ENCODE data around the gene TIMM9.

Gene TIMM9, protein sequence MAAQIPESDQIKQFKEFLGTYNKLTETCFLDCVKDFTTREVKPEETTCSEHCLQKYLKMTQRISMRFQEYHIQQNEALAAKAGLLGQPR

DNA sequence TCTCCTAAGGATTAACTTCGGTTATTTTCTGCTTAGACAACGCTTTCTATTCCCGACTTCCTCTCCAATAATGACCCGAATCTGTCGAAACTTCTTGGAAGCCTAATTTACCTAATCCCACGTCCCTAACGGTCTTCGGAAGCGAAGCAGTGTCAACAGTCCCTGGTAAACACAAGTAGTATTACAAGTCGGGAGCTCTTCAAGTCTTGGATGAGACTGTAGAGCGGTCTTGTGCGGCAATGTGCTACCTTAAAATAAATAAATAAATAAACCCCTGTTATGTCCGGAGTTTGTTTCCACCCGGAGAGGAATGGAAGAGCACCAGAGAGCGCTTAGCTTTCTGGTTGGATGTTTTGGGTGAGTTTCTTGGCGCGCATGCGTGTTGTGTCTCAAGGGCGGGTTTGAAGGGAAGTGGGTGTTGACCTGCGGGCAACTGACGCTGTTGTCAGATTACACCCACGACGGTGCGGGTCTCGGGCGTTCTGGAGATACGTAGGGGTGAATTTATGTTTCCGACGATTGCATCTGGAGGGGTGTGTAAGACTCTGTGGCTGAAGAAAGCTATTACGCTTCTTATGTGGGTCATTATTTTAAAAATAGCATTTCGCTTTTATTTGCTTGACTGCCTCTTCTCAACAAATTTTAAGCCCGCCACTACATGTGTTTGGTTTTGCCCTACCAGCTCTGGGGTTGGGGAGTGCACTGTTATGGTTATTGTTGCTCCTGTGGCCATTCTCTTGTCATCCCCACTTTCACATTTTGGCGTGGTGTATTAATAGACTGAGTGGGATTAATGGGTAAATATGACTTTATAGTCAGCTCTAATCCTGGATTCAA is at the start of gene TIMM9, which contains the start of gene KIAA0586:
Gene TIMM9, minus strand, starts transcription at position 251 of the 837 bp plus-strand sequence. CDS start 15,586 bp downstream, outside the sequence.
Gene KIAA0586, plus strand, starts transcription at position 439 of the 837 bp plus-strand sequence. CDS start 546 bp downstream, outside the sequence.
- FAIRE-seq (peak; percentile 97), DNase-seq (ENCODE audit: insufficient read length, low spot score) (peak; percentile 45)
- TF ChIP-seq POLR2A (IDR thresholded peaks at IDR 0.05; ENCODE audit: low read depth, low read length): peak; percentile 48

DNA sequence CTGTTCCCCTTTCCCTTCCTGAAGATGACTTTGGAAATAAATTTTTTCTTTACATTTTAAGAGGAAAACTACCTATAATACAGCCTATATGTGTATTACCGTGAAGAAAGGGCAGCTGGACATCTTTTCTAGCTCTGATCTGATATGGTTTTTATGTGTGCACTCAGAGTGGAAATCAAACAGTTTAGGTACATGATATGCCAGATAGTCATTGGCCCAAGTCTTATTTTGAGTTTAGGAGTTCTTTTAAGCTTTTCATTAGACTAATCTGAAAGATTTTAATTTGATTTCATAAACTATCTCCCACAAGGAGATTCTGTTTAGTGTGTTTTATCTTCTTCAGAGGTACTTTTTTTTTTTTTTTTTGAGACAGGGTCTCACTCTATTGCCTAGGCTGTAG is 49.0 kb upstream of the TIMM9 start:
- DNase-seq (ENCODE audit: insufficient read length, low spot score) (no peak), FAIRE-seq (no peak)
- no peak for TF ChIP-seq POLR2A (IDR thresholded peaks at IDR 0.05; ENCODE audit: low read depth, low read length)

DNA sequence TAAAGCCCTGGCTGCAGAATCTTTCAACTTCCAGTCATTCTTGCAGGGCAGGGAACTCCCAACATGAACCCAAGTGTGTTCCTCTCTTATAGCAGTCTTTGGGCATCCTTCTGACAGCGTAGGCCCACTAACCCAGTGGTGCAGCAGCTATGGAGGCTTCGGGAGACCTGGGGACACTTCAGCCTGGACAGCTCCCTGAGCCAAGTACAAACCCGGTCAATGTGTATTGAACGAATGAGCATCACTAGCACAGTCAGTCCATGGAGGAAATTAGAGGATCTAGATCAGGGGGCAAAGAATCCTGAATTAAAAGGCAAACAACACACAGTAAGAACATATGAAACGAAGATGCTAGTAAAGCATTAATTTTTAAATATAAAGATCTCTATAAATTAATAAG is 42.0 kb upstream of the TIMM9 start:
- DNase-seq (ENCODE audit: insufficient read length, low spot score): no peak
- no peak for FAIRE-seq
- no peak for TF ChIP-seq POLR2A (IDR thresholded peaks at IDR 0.05; ENCODE audit: low read depth, low read length)

DNA sequence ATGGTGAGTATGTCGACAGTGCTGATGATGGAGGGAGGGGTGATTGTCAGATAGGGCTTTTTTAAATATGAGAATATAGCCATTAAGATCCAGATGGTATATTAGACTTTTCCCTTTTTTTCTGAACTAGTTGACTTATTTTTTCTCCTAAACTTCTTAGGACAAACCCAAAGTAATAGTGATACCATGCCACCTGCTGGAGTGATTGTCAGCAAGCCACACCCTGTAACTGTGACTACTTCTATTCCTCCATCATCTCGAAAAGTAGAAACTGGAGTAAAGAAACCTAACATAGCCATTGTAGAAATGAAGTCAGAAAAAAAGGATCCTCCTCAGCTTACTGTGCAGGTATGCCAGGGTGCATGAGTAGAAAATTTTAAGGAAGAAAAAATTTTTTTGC is 40.2 kb upstream of the TIMM9 start:
- no peak for TF ChIP-seq POLR2A (IDR thresholded peaks at IDR 0.05; ENCODE audit: low read depth, low read length)
- DNase-seq (ENCODE audit: insufficient read length, low spot score): no peak
- FAIRE-seq: no peak

DNA sequence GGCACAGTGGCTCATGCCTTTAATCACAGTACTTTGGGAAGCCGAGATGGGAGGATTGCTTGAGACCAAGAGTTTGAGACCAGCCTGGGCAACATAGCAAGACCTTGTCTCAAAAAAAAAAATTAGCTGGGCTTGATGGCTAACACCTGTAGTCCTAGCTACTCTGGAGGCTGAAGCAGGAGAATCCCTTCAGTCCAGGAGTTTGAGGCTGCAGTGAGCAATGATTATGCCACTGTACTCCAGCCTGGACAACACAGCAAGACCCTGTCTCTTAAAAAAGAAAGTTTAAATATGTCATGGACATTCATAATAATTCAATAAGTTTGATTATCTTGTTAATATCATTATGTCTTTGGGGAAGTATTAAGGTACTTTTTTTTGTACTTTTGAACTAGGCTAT is 39.1 kb upstream of the TIMM9 start:
- FAIRE-seq: no peak

DNA sequence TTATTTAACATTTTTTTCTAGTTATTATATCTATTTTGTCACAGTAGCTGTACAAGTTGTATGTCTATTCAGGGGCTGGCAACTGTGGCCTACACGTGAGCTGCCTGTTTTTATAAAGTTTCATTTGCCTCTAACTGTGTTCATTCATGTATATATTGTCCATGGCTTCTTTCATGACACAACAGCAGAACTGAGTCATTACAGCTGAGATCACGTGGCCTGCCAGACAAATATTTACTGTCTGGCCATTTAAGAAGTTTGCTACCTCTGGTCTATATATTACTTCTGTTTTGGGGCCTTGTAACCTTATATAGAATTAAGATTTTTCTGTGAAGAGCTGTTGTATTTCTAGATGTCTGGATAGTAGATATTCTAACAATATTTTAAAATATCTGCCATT is 38.1 kb upstream of the TIMM9 start:
- DNase-seq (ENCODE audit: insufficient read length, low spot score): no peak
- FAIRE-seq: no peak
- no peak for TF ChIP-seq POLR2A (IDR thresholded peaks at IDR 0.05; ENCODE audit: low read depth, low read length)

More for the DNA sequence above, 39.1 kb upstream of the TIMM9 start:
- TF ChIP-seq POLR2A (IDR thresholded peaks at IDR 0.05; ENCODE audit: low read depth, low read length): no peak
- no peak for DNase-seq (ENCODE audit: insufficient read length, low spot score)

DNA sequence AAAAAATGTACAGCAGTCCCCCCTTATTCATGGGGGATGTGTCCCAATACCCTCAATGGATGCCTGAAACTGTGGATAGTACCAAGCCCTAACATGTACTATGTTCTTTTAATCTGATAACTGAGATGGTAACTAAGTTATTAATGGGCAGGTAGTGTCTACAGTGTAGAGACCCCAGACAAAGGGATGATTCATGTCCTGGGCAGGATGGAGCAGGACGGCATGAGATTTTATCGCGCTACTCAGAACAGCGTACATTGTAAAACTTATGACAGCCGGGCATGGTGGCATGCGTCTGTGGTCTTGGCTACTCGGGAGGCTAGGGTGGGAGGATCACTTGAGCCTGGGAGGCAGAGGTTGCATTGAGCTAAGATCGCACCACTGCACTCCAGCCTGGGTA is 37.3 kb upstream of the TIMM9 start:
- no peak for TF ChIP-seq POLR2A (IDR thresholded peaks at IDR 0.05; ENCODE audit: low read depth, low read length)
- DNase-seq (ENCODE audit: insufficient read length, low spot score) (no peak), FAIRE-seq (no peak)

DNA sequence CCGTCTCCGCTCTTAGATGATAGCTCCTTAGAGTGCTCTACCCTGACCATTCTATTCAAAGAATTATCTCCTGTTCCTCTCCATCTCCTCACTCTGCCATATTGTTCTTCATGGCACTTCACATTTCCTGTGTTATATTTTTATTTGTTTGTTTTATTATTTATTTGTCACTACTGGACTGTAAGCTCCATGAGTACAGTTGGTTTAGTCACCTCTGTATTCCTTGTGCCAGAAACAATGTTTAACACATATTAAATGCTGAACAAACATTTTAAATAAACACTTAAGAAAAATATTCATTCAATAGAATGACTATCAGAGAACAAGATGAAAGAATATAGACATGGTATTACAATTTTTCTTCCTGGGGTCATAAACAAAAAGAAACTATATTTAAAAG is 35.8 kb upstream of the TIMM9 start:
- no peak for TF ChIP-seq POLR2A (IDR thresholded peaks at IDR 0.05; ENCODE audit: low read depth, low read length)
- FAIRE-seq: no peak
- DNase-seq (ENCODE audit: insufficient read length, low spot score): no peak

DNA sequence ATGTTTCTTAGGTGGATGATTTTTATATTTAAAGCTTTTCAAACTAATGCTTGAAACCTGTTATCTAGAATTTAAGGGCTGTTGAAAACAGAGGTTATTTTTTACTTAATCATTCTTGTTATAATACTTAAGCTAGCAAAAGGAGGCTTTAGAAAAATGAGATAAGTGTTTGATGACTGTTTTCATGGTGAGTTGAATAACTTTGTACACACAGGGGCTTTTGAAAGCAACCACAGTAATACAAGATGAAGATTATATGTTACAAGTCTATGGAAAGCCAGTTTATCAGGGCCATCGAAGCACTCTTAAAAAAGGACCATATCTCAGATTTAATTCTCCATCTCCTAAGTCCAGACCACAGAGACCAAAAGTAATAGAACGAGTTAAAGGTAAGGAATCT is 33.4 kb upstream of the TIMM9 start:
- DNase-seq (ENCODE audit: insufficient read length, low spot score): no peak
- TF ChIP-seq POLR2A (IDR thresholded peaks at IDR 0.05; ENCODE audit: low read depth, low read length): no peak
- no peak for FAIRE-seq

DNA sequence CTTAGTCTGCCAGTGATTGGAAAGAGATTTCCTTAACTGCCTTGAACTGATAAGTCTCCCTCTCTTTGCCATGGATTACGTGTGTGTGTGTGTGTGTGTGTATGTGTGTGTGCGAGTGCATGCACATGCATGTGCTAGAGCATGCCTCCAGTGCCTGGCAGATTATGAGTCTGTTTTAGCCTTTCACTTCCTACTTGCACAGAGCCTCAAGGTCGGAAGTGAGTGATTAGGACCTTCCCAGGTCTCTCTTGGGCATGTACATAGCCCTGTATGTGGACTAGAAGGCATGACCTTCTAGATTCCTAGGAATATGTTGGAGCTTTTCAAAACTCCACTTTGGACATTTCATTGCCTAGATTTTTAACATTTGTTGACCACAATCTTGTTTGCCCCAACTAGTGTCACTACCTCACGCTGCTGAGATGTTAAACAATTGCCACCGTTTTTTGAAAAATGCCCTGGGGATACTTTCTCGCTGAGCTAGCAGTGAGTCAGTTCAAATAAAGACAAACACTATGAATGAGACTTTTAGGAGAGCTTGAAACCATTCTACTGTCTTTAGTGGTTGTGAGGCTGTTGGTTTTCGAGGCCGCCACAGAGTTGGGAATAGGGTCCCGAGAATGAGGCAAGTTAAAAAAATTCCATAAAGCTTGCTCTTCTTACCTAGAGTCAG is 28.4 kb upstream of the TIMM9 start:
- peak; percentile 92 for FAIRE-seq
- DNase-seq (ENCODE audit: insufficient read length, low spot score): no peak

DNA sequence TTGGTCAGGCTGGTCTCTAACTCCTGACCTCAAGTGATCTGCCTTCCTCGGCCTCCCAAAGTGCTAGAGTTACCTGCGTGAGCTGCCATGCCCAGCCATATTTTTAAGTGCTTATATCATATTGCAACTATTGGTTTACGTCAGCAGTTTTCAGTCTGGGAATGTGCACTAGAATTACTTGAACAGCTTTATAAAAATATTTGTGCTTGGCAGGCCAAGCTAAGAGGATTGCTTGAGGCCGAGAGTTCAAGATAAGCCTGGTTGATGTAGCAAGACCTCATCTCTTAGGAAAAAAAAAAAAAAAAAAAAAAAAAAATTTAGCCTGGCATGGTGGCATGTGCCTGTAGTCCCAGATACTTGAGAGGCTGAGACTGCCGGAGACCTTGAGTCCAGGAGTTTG is 17.3 kb upstream of the TIMM9 start:
- FAIRE-seq (no peak), DNase-seq (ENCODE audit: insufficient read length, low spot score) (no peak)
- no peak for TF ChIP-seq POLR2A (IDR thresholded peaks at IDR 0.05; ENCODE audit: low read depth, low read length)

More for the DNA sequence above, 28.4 kb upstream of the TIMM9 start:
- TF ChIP-seq POLR2A (IDR thresholded peaks at IDR 0.05; ENCODE audit: low read depth, low read length): no peak

DNA sequence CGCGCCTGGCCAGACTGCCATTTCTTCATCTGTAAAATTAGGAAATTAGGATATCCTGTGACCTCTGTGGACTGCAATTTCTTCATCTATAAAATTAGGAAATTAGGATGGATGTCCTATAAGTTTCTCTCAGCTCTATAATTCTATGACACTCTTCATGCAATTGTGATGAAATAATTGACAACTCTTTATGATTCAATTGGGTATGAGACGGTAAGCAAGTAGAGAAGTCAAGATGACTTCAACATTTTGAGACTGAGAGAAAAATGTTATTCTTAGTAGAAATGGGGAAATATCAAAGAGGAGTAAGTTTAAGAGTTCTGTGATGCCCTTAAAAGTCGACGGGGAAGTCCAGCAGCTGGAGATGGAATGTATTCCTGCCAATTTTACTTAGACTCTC is 12.1 kb upstream of the TIMM9 start:
- DNase-seq (ENCODE audit: insufficient read length, low spot score) (no peak), FAIRE-seq (no peak)
- no peak for TF ChIP-seq POLR2A (IDR thresholded peaks at IDR 0.05; ENCODE audit: low read depth, low read length)

DNA sequence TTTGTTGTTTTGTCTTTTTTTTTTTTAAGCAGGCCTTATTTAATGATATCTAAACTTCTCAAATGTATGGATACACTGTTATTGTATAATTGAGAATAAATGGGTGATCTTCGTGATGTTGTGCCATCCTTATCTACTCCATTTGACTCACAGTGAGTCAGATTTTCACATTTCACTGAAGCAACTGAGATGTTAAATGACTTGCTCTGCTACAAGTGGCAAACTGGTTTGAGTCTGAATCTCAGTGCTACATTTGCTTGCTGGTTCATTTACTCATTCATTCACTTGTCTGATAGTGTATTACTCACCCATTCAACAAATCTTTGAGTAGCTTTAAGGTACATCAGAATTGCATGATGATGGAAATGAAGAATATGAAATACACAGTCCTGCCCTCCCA is 2.8 kb upstream of the TIMM9 start:
- FAIRE-seq (peak; percentile 77), DNase-seq (ENCODE audit: insufficient read length, low spot score) (no peak)
- no peak for TF ChIP-seq POLR2A (IDR thresholded peaks at IDR 0.05; ENCODE audit: low read depth, low read length)

DNA sequence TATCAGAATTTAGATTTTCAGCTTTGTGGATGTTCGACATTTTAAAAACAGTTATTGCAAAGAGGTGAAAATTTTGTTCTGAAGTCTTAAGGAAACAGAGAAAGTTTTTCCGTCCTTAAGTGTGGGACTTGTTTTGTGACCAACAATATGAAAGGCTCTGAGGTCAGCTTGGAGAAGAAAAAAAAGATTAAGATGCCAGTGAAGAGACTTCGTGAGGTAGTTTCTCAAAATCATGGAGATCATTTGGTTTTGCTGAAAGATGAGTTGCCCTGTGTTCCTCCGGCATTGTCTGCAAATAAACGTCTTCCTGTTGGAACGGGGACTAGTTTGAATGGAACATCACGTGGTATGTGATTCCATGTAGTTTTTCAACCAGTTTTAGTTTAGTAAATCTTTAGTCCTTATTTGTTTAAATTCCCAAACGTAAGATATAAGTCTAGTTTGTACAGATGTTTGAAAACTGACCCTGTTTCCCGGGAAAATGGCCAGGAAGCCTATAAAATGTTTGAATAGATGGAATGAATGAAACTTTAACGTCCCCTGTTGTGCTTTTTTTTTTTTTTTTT is 870 bp upstream of the TIMM9 start:
- FAIRE-seq (peak; percentile 64), DNase-seq (ENCODE audit: insufficient read length, low spot score) (no peak)
- TF ChIP-seq POLR2A (IDR thresholded peaks at IDR 0.05; ENCODE audit: low read depth, low read length): no peak

All from H54 (cell line).